WI38 (cell line): Measurements from ENCODE around the gene PLXNC1.

Experiments used
- H3K4me3 ChIP-seq: 2 replicates; pipeline ENCODE4 v1.5.1; 2011; ENCODE audit warnings: low read depth, mild to moderate bottlenecking, control low read depth, low read length
- CTCF ChIP-seq: IDR thresholded peaks from 2 replicates; pipeline ENCODE4 v1.5.1; 2012; ENCODE audit warnings: low read depth, mild to moderate bottlenecking, control low read depth, low read length

Gene PLXNC1

GRCh38 chr12:94225506-94225905 is 77.1 kb downstream of the PLXNC1 start:
- TF ChIP-seq CTCF = no peak
- no peak overlapping the region for H3K4me3 ChIP-seq

DNA sequence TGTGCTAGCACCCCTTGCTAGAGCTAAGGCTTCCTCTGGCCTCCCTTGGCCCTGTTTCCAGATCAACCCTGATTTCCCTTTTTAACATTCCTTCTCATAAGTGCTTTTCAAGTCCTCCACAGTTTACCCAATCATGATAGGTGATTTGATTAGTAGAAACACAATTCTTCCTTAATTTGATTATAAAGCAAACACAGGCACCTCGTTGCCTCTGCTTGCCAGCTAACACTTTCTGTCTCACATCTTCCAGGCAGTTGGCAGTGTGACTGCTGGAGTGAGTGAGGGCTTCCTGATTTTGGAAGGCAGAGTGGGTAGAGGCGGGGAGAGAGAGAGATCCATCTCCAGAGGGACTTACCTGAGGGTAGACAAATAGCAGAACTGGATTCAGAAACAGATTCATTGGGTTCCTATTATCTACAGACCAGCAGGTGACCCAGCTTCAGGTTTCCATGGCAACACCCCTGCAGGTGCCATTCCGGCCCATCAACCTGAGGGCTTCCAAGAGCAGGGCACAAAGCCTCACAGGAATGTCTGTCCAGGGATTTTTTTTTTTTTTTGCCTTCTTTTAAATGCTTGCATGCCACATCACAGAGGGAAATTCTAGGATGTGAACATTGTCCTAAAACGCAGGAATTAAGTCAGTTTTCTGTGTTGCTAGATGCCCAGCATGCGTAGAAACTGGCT is 77.7 kb downstream of the PLXNC1 start:
- H3K4me3 ChIP-seq = no peak overlapping the region
- no peak for TF ChIP-seq CTCF

DNA sequence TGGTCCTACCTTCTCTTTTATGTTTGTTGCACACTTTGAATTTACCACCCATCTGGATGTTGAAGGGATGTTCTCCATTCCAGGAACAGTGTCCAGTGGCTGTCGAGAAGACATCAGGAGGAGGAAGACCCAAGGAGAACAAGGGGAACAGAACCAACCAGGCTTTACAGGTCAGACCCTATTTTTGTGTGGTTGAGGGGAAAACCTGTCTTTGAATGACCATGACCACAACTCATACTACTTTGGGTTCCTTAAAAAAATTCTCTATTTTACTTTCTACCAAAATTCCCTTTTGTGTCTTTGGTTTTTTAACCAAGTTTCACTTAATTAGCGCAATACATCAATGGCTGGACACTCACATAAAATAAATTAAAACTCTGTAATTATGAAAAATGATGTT is 78.7 kb downstream of the PLXNC1 start:
- no peak for TF ChIP-seq CTCF
- no peak overlapping the region for H3K4me3 ChIP-seq

DNA sequence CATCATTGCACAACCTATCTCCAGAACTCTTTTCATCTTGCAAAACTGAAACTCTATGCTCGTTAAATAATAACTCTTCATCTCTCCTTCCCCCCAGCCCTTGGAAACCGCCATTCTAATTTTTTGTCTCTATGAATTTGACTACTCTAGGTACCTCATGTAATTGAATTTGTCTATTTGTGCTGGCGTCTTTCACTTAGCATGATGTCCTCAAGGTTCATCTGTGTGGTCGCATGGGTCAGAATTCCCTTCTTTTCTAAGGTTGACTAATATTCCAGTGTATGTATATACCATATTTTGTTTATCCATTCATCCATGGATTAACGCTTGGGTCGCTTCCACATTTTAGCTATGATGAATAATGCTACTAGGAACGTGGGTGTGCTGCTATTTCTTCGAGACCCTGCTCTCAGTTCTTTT is 80.1 kb downstream of the PLXNC1 start:
- TF ChIP-seq CTCF = no peak
- no peak overlapping the region for H3K4me3 ChIP-seq

- no peak for TF ChIP-seq CTCF
- H3K4me3 ChIP-seq = no peak overlapping the region
Measured at GRCh38 chr12:94229902-94230301, 81.5 kb downstream of the PLXNC1 start.

GRCh38 chr12:94230357-94230905 is 82.1 kb downstream of the PLXNC1 start:
- TF ChIP-seq CTCF = no peak
- H3K4me3 ChIP-seq = no peak overlapping the region

GRCh38 chr12:94231709-94232108 is 83.3 kb downstream of the PLXNC1 start:
- TF ChIP-seq CTCF = no peak
- H3K4me3 ChIP-seq = no peak overlapping the region
